HepG2 (cell line): ENCODE measurements around the gene PYY. TPM values are rescaled to one million over a fixed set of nuclear protein-coding genes. Genes with fewer than 3 reads are reported as not detected.
A peak's percentile ranks its signal among the peaks of the same experiment; 100 is the strongest.

Source experiments
- ATAC-seq: fragments of 200-7000 bp; cut with Tn5 transposase; 3 replicates; pipeline ENCODE4 v1.9.1; 2020; ENCODE audit warnings: mild to moderate bottlenecking, moderate library complexity
- BruUV-seq: library from RNA; stranded (reverse); fragments of 400-500 nt; replicated peaks from 2 replicates; lab custom pipeline; 2021; lab: Mats Ljungman, UMichigan
- CTCF ChIA-PET: fragments of 300-600 bp; formaldehyde crosslinking; extraction: SDS; loops from one replicate; lab custom pipeline; 2021; ENCODE audit warnings: low total read pairs, inconsistent platforms, low intra/inter-chr PET ratio; lab: Yijun Ruan, JAX
- POLR2A ChIA-PET: fragments of 350-600 bp; sonication (Branson Sonifier 250); formaldehyde crosslinking; loops from one replicate; lab custom pipeline; 2020; ENCODE audit warnings: antibody characterized with exemption, inconsistent platforms; lab: Yijun Ruan, JAX
- DNase-seq: peaks from one replicate; pipeline ENCODE4 v3.0.0-alpha.2; 2015; ENCODE audit warnings: low spot score
- FAIRE-seq: peaks from 3 replicates; lab custom pipeline; 2011; peaks lifted over from hg19 to GRCh38; lab: Jason Lieb, UNC
- H2AFZ ChIP-seq: one replicate; pipeline ENCODE4 v1.6.1; 2011; ENCODE audit warnings: low read length, inconsistent platforms
- H3K27ac ChIP-seq: fragments of 300-600 bp; 3 replicates; pipeline ENCODE4 v1.8.0; 2011; ENCODE audit warnings: mixed run types, mild to moderate bottlenecking, mixed read lengths, low read length, inconsistent platforms; ENCODE audit not compliant: insufficient read depth; ENCODE audit errors: extremely low read length
- H3K27me3 ChIP-seq, 2 experiments: fragments of 200-600 bp in 1 of 2; 2 replicates in 1 of 2; 3 replicates in 1 of 2; pipeline versions ENCODE4 v1.6.0 to v1.8.0; 2011; ENCODE audit warnings: low read length in 2 of 2, mild to moderate bottlenecking in 2 of 2, moderate library complexity in 2 of 2, inconsistent platforms in 1 of 2; ENCODE audit not compliant: insufficient read depth in 2 of 2, control insufficient read depth in 1 of 2
- H3K36me3 ChIP-seq, 2 experiments: fragments of 200-600 bp in 1 of 2; replicated peaks in 1 of 2; 2 replicates in 1 of 2; 3 replicates in 1 of 2; pipeline versions ENCODE4 v1.5.1 to v1.8.0; 2011; ENCODE audit warnings: low read length in 2 of 2, inconsistent platforms in 1 of 2; ENCODE audit not compliant: insufficient read depth in 2 of 2, control insufficient read depth in 1 of 2
- H3K4me1 ChIP-seq: 2 replicates; pipeline ENCODE4 v1.5.1; 2012; ENCODE audit warnings: low read length, inconsistent platforms; ENCODE audit not compliant: insufficient read depth
- H3K4me2 ChIP-seq: 2 replicates; pipeline ENCODE4 v1.6.0; 2011; ENCODE audit warnings: low read depth, low read length, inconsistent platforms
- H3K4me3 ChIP-seq, 3 experiments: fragments of 200-600 bp in 1 of 3; sonication (generic), shearing (Covaris generic) in 1 of 3; replicated peaks in 1 of 3; 2 replicates each; pipeline ENCODE4 v1.5.1; 2011 to 2016; ENCODE audit warnings: low read length in 3 of 3, inconsistent platforms in 2 of 3, low read depth in 2 of 3, mild to moderate bottlenecking in 2 of 3, control low read depth in 1 of 3, mixed read lengths in 1 of 3; ENCODE audit not compliant: insufficient read depth in 1 of 3
- H3K79me2 ChIP-seq: one replicate; pipeline ENCODE4 v1.6.1; 2011; ENCODE audit warnings: low read length, inconsistent platforms; ENCODE audit not compliant: insufficient read depth
- H3K9ac ChIP-seq: 2 replicates; pipeline ENCODE4 v1.6.0; 2011; ENCODE audit warnings: mild to moderate bottlenecking, low read depth, low read length, inconsistent platforms; ENCODE audit not compliant: insufficient read depth
- H3K9me3 ChIP-seq: 2 replicates; pipeline ENCODE4 v1.5.1; 2012; ENCODE audit warnings: mild to moderate bottlenecking, low read length
- H4K20me1 ChIP-seq: 2 replicates; pipeline ENCODE4 v1.6.0; 2011; ENCODE audit warnings: inconsistent platforms, mild to moderate bottlenecking, low read length, moderate library complexity; ENCODE audit not compliant: insufficient read depth
- ATM ChIP-seq: fragments of 450-650 bp; IDR thresholded peaks from 2 replicates; pipeline ENCODE4 v1.7.1; 2017; ENCODE audit warnings: mild to moderate bottlenecking, borderline replicate concordance
- ELF4 ChIP-seq: sonication (generic); formaldehyde crosslinking; IDR thresholded peaks from 2 replicates; pipeline ENCODE4 v1.5.0; 2020; ENCODE audit warnings: missing genetic modification reagents, mild to moderate bottlenecking, moderate library complexity, borderline replicate concordance
- EZH2 ChIP-seq: conservative IDR thresholded peaks from 2 replicates; pipeline ENCODE4 v1.6.1; 2012; ENCODE audit warnings: mild to moderate bottlenecking, low read depth, low read length, moderate library complexity
- KDM4B ChIP-seq: sonication (generic); formaldehyde crosslinking; IDR thresholded peaks from 2 replicates; pipeline ENCODE4 v1.4.0; 2020; ENCODE audit warnings: missing genetic modification reagents
- MEIS2 ChIP-seq: sonication (generic); formaldehyde crosslinking; IDR thresholded peaks from 2 replicates; pipeline ENCODE4 v1.9.0; 2021; ENCODE audit warnings: mild to moderate bottlenecking, missing genetic modification reagents
- MLXIP ChIP-seq: sonication (generic); formaldehyde crosslinking; IDR thresholded peaks from 2 replicates; pipeline ENCODE4 v1.9.0; 2021; ENCODE audit warnings: missing genetic modification reagents, borderline replicate concordance
- PAX8 ChIP-seq: sonication (generic); formaldehyde crosslinking; IDR thresholded peaks from 2 replicates; pipeline ENCODE4 v1.8.0; 2022; ENCODE audit warnings: mild to moderate bottlenecking, missing genetic modification reagents, borderline replicate concordance
- SIN3A ChIP-seq: IDR thresholded peaks from 2 replicates; pipeline ENCODE4 v1.6.1; 2011; ENCODE audit warnings: low read depth, mild to moderate bottlenecking, control low read depth, low read length, borderline replicate concordance
- SYNCRIP ChIP-seq: fragments of 200-400 bp; formaldehyde crosslinking; IDR thresholded peaks from 2 replicates; pipeline ENCODE4 v1.6.1; 2018; ENCODE audit warnings: mild to moderate bottlenecking, low read depth, low read length; ENCODE audit not compliant: insufficient read depth
- ZGPAT ChIP-seq: IDR thresholded peaks from 2 replicates; pipeline ENCODE4 v1.6.1; 2016; ENCODE audit warnings: mild to moderate bottlenecking
- ZNF263 ChIP-seq: sonication (generic); formaldehyde crosslinking; IDR thresholded peaks from 2 replicates; pipeline ENCODE4 v1.4.0; 2020; ENCODE audit warnings: missing genetic modification reagents
- ZNF451 ChIP-seq: sonication (generic); formaldehyde crosslinking; IDR thresholded peaks from 2 replicates; pipeline ENCODE4 v1.5.0; 2020; ENCODE audit warnings: mild to moderate bottlenecking, missing genetic modification reagents
- ZNF770 ChIP-seq: sonication (generic); formaldehyde crosslinking; IDR thresholded peaks from 2 replicates; pipeline ENCODE4 v1.5.0; 2020; ENCODE audit warnings: mild to moderate bottlenecking, missing genetic modification reagents
- WGBS: methylation state at CpG from one replicate; pipeline ENCODE4 v1.1.6; 2017; ENCODE audit warnings: low lambda C conversion rate; 5-methylcytosine and 5-hydroxymethylcytosine counted together
- in situ Hi-C: cut with HindIII; loops from 2 replicates; pipeline ENCODE4 v1.10.0; 2017; ENCODE audit warnings: low pct_unique_long_range_greater_than_20kb; ENCODE audit not compliant: extremely low pct_ligation_motif_present
- intact Hi-C: fragments of 100-400 bp; cut with micrococcal nuclease; formaldehyde crosslinking; loops from one replicate; pipeline ENCODE4 v1.10.0; 2022; ENCODE audit not compliant: unreplicated experiment
- polyA plus RNA-seq, 8 experiments: library from polyadenylated mRNA; depleted of rRNA in 3 of 8; stranded (reverse) in 7 of 8; unstranded in 1 of 8; fragments of >200 nt; fragmentation: Illumina TruSeq in 4 of 8; extraction: Trizol in 4 of 8; gene quantifications; 2 replicates each; pipeline versions ENCODE4 v1.2.1 to v1.2.3, GENCODE V29; 2011 to 2016; ENCODE audit warnings: low read depth in 4 of 8, missing spikeins in 1 of 8, mixed read lengths in 1 of 8; ENCODE audit not compliant: insufficient read depth in 1 of 8
- total RNA-seq, 5 experiments: library from RNA; depleted of rRNA; stranded (reverse); fragments of >200 nt; fragmentation: Illumina TruSeq; extraction: Trizol; gene quantifications; 2 replicates each; pipeline ENCODE4 v1.2.3, GENCODE V29; 2016; ENCODE audit warnings: low read depth in 1 of 5

PYY gene
- total and polyA plus RNA-seq, 2 of the 13 experiments (the other 11 are each of a cell fraction or from before 2014, with no cell fraction given) = 0.25 TPM; not detected in 1

GRCh38 chr17:43976963-43977837 lies 23.5 kb upstream of the PYY start:
- 32% methylated on average over 9 of the region's 9 CpGs for WGBS
- in situ Hi-C loops = no loop called here
- H3K27me3 ChIP-seq = peaks cover 6 to 59% of the 10 kb centered on the region in 2 experiments; a peak in 4 of 5 replicates
- ATAC-seq = peak; percentile 37; the same call in 2 of the 3 replicates
- peaks cover 38% of the 10 kb centered on the region for H3K4me1 ChIP-seq
- no peaks in the 10 kb centered on the region for H3K79me2 ChIP-seq
- no peak overlapping the region for H3K27ac ChIP-seq
- CTCF ChIA-PET = no interaction called here
- POLR2A ChIA-PET = no interaction called here
- FAIRE-seq = no peak
- BruUV-seq = no TSS peak
- DNase-seq = no peak
- H3K4me2 ChIP-seq = no peak overlapping the region; the same call in 1 of the 2 replicates
- H2AFZ ChIP-seq = no peak overlapping the region
- H4K20me1 ChIP-seq = no peaks in the 10 kb centered on the region
- H3K4me3 ChIP-seq = no peak overlapping the region
- H3K9ac ChIP-seq = no peak overlapping the region
- H3K36me3 ChIP-seq = no peaks in the 10 kb centered on the region
- intact Hi-C loops = no loop called here
- no peaks in the 10 kb centered on the region for H3K9me3 ChIP-seq
- no peak; the same call in 1 of the 2 replicates for TF ChIP-seq EZH2
- TF ChIP-seq SIN3A = no peak
- no peak for TF ChIP-seq ZGPAT (CRISPR knock-in tag)
- TF ChIP-seq ELF4 (CRISPR knock-in tag) = no peak
- no peak for TF ChIP-seq ZNF263 (CRISPR knock-in tag)
- TF ChIP-seq ZNF451 (CRISPR knock-in tag) = no peak
- no peak for TF ChIP-seq ZNF770
- no peak for TF ChIP-seq KDM4B (CRISPR knock-in tag)
- no peak for TF ChIP-seq MEIS2 (CRISPR knock-in tag)
- no peak for TF ChIP-seq PAX8 (CRISPR knock-in tag)
- no peak for TF ChIP-seq MLXIP (CRISPR knock-in tag)
- TF ChIP-seq ATM = no peak
- TF ChIP-seq SYNCRIP = no peak
